GM12878 (cell line): ENCODE data around the gene CFAP53. TPM values are rescaled to one million over a fixed set of nuclear protein-coding genes. Genes with fewer than 3 reads are reported as not detected.

ENCODE experiments used
- ATAC-seq: fragments of 200-7000 bp; cut with Tn5 transposase; 3 replicates; pipeline ENCODE4 v1.9.1; 2020; ENCODE audit warnings: mild to moderate bottlenecking, moderate library complexity
- BruUV-seq: library from RNA; stranded (reverse); fragments of 400-500 nt; replicated peaks from 2 replicates; lab custom pipeline; 2021; lab: Mats Ljungman, UMichigan
- CTCF ChIA-PET: fragments of 300-600 bp; sonication (Branson Sonifier 250); formaldehyde crosslinking; extraction: SDS; loops from one replicate; lab custom pipeline; 2021; ENCODE audit warnings: inconsistent platforms; lab: Yijun Ruan, JAX
- POLR2A ChIA-PET: fragments of 350-600 bp; formaldehyde crosslinking; extraction: SDS; loops from one replicate; lab custom pipeline; 2021; ENCODE audit warnings: inconsistent platforms; lab: Charles Lee
- RAD21 ChIA-PET: fragments of 300-600 bp; sonication (Branson Sonifier 250); formaldehyde crosslinking; loops from one replicate; lab custom pipeline; 2023; ENCODE audit warnings: antibody characterized with exemption; ENCODE audit not compliant: unreplicated experiment; lab: Charles Lee
- SMC1A ChIA-PET: fragments of 300-600 bp; sonication (Branson Sonifier 250); formaldehyde crosslinking; loops from one replicate; lab custom pipeline; 2023; ENCODE audit not compliant: unreplicated experiment, uncharacterized antibody; lab: Charles Lee
- DNase-seq: peaks from one replicate; pipeline ENCODE4 v3.0.0-alpha.2; 2011; ENCODE audit warnings: low read depth, low spot score
- FAIRE-seq: peaks from 3 replicates; lab custom pipeline; 2011; peaks lifted over from hg19 to GRCh38; lab: Jason Lieb, UNC
- H2AFZ ChIP-seq: 2 replicates; pipeline ENCODE4 v1.6.0; 2011; ENCODE audit warnings: low read depth, low read length, control low read depth; ENCODE audit not compliant: control insufficient read depth
- H3K27ac ChIP-seq: 2 replicates; pipeline ENCODE4 v1.5.1; 2011; ENCODE audit warnings: control low read depth; ENCODE audit not compliant: control insufficient read depth, insufficient read depth
- H3K27me3 ChIP-seq, 2 experiments: replicated peaks in 1 of 2; 2 replicates each; pipeline versions ENCODE4 v1.6.0 to v1.6.1; 2011; ENCODE audit warnings: low read length in 1 of 2; ENCODE audit not compliant: control insufficient read depth in 2 of 2, insufficient read depth in 2 of 2
- H3K36me3 ChIP-seq, 2 experiments: 2 replicates each; pipeline ENCODE4 v1.5.1; 2011; ENCODE audit warnings: low read length in 1 of 2; ENCODE audit not compliant: control insufficient read depth in 2 of 2, insufficient read depth in 2 of 2
- H3K4me1 ChIP-seq: 2 replicates; pipeline ENCODE4 v1.6.1; 2011; ENCODE audit warnings: mild to moderate bottlenecking, low read length, moderate library complexity, mixed read lengths; ENCODE audit not compliant: control insufficient read depth, insufficient read depth
- H3K4me2 ChIP-seq: 2 replicates; pipeline ENCODE4 v1.6.0; 2011; ENCODE audit warnings: control low read depth; ENCODE audit not compliant: control insufficient read depth, insufficient read depth
- H3K4me3 ChIP-seq: fragments of 200-600 bp; sonication (generic); 2 replicates; pipeline ENCODE4 v1.5.1; 2016
- H3K79me2 ChIP-seq: 2 replicates; pipeline ENCODE4 v1.6.0; 2011; ENCODE audit warnings: low read length; ENCODE audit not compliant: control insufficient read depth, insufficient read depth
- H3K9ac ChIP-seq: 2 replicates; pipeline ENCODE4 v1.8.0; 2011; ENCODE audit warnings: low read length, control low read depth, mixed read lengths; ENCODE audit not compliant: control insufficient read depth, insufficient read depth
- H3K9me3 ChIP-seq: replicated peaks from 3 replicates; pipeline ENCODE4 v1.5.1; 2011; ENCODE audit warnings: mild to moderate bottlenecking, low read length; ENCODE audit not compliant: control insufficient read depth, insufficient read depth
- H4K20me1 ChIP-seq: 2 replicates; pipeline ENCODE4 v1.6.0; 2011; ENCODE audit not compliant: control insufficient read depth, insufficient read depth
- CHD4 ChIP-seq: fragments of 200-600 bp; sonication (generic); IDR thresholded peaks from 2 replicates; pipeline ENCODE4 v1.6.1; 2016; ENCODE audit warnings: mild to moderate bottlenecking
- ETV6 ChIP-seq, 2 experiments: fragments of 450-650 bp in 1 of 2; IDR thresholded peaks in 1 of 2; conservative IDR thresholded peaks in 1 of 2; 2 replicates each; pipeline ENCODE4 v1.6.1; 2014; ENCODE audit warnings: antibody characterized with exemption in 1 of 2, borderline replicate concordance in 1 of 2, low read depth in 1 of 2, mild to moderate bottlenecking in 1 of 2, moderate library complexity in 1 of 2
- MEF2B ChIP-seq: fragments of 450-650 bp; IDR thresholded peaks from 2 replicates; pipeline ENCODE4 v1.6.1; 2018; ENCODE audit warnings: mild to moderate bottlenecking, moderate library complexity; ENCODE audit not compliant: partially characterized antibody, poor library complexity, severe bottlenecking
- MTA3 ChIP-seq: IDR thresholded peaks from 2 replicates; pipeline ENCODE4 v1.6.1; 2012; ENCODE audit warnings: low read length, inconsistent platforms, borderline replicate concordance
- NR2F1 ChIP-seq: fragments of 450-650 bp; conservative IDR thresholded peaks from 2 replicates; pipeline ENCODE4 v1.6.1; 2017; ENCODE audit warnings: mild to moderate bottlenecking
- PAX8 ChIP-seq: fragments of 450-650 bp; IDR thresholded peaks from 2 replicates; pipeline ENCODE4 v1.6.1; 2017; ENCODE audit warnings: mild to moderate bottlenecking, moderate library complexity
- RELA ChIP-seq: fragments of 450-650 bp; IDR thresholded peaks from 2 replicates; pipeline ENCODE4 v1.8.0; 2014; ENCODE audit warnings: borderline replicate concordance; ENCODE audit not compliant: partially characterized antibody
- RFX5 ChIP-seq: IDR thresholded peaks from 2 replicates; pipeline ENCODE4 v1.6.1; 2011; ENCODE audit warnings: low read depth, low read length, improper control_type of control experiment
- SIN3A ChIP-seq: IDR thresholded peaks from 2 replicates; pipeline ENCODE4 v1.6.1; 2012; ENCODE audit warnings: low read depth, low read length, improper control_type of control experiment
- SKIL ChIP-seq: fragments of 450-650 bp; IDR thresholded peaks from 2 replicates; pipeline ENCODE4 v1.6.1; 2017; ENCODE audit warnings: mild to moderate bottlenecking, low read depth, inconsistent platforms; ENCODE audit not compliant: poor library complexity, severe bottlenecking
- TARDBP ChIP-seq: IDR thresholded peaks from 2 replicates; pipeline ENCODE4 v1.6.1; 2016; ENCODE audit warnings: borderline replicate concordance
- ZNF384 ChIP-seq: IDR thresholded peaks from 2 replicates; pipeline ENCODE4 v1.6.1; 2012; ENCODE audit warnings: low read depth, mild to moderate bottlenecking, low read length, improper control_type of control experiment, borderline replicate concordance
- WGBS: methylation state at CpG from one replicate; pipeline ENCODE4 v1.1.6; 2016; ENCODE audit warnings: low lambda C conversion rate; ENCODE audit not compliant: insufficient replicate concordance, insufficient coverage; ENCODE audit errors: missing lambda C conversion rate; 5-methylcytosine and 5-hydroxymethylcytosine counted together
- in situ Hi-C: fragments of 300-500 bp; cut with MboI; formaldehyde crosslinking; loops from 9 replicates; pipeline ENCODE4 v1.14.3; 2018; ENCODE audit warnings: mixed read lengths
- intact Hi-C: fragments of 100-400 bp; cut with micrococcal nuclease; formaldehyde crosslinking; loops from one replicate; pipeline ENCODE4 v1.14.2; 2022; ENCODE audit not compliant: unreplicated experiment
- polyA plus RNA-seq, 11 experiments: library from polyadenylated mRNA; depleted of rRNA in 4 of 11; unstranded in 6 of 11; stranded (reverse) in 5 of 11; fragments of >200 nt; fragmentation: Nextera tagmentation in 4 of 11; fragmentation: Illumina TruSeq in 1 of 11; extraction: Ambion mirVana in 4 of 11; extraction: Trizol in 1 of 11; gene quantifications; 1 replicate in 1 of 11; 2 replicates in 10 of 11; pipeline versions ENCODE4 v1.2.1 to v1.2.3, GENCODE V29; 2011 to 2016; ENCODE audit warnings: inconsistent platforms in 2 of 11, missing spikeins in 2 of 11, low read depth in 1 of 11
- total RNA-seq, 4 experiments: library from RNA; depleted of rRNA in 3 of 4; stranded (reverse); fragments of >200 nt in 3 of 4; fragmentation: Illumina TruSeq in 1 of 4; extraction: Trizol in 1 of 4; gene quantifications; 2 replicates each; pipeline versions ENCODE4 v1.2.1 to v1.2.3, GENCODE V29; 2013 to 2021

CFAP53 gene
- total and polyA plus RNA-seq, 10 of the 15 experiments (the other 5 are each of a cell fraction or from before 2014, with no cell fraction given), result 0.05 to 0.31 (median 0.12) TPM; not detected in 1

GRCh38 chr18:50307400-50307737 is 41.1 kb upstream of the CFAP53 start:
- ATAC-seq (no peak), DNase-seq (no peak), FAIRE-seq (no peak)
- ChIA-PET CTCF (interaction anchor here (0.8 kb wide), 1 partner anchor 13 kb away, joined by 3 read pairs; no protein-coding TSS in a partner anchor), SMC1A (interaction anchor here (0.7 to 3.2 kb wide), 7 partner anchors 9 to 49 kb away, joined by 3 to 10 read pairs (median 5); no protein-coding TSS in a partner anchor), RAD21 (interaction anchor here (1.3 kb wide), 1 partner anchor 19 kb away, joined by 3 read pairs; no protein-coding TSS in a partner anchor), POLR2A (interaction anchor here (0.7 to 2.0 kb wide), 6 partner anchors 9 to 48 kb away, joined by 3 to 7 read pairs (median 4); no protein-coding TSS in a partner anchor)
- Histone ChIP-seq H3K79me2 (no peaks in the 10 kb centered on the region), H3K27ac (peak overlapping the region; percentile 66), H3K36me3 (no peaks in the 10 kb centered on the region), H2AFZ (peak overlapping the region; percentile 80), H3K9ac (0 out of 2 replicates have a peak overlapping the region, but pooled peaks have one; percentile 36), H3K4me2 (peak overlapping the region; percentile 82), H4K20me1 (no peaks in the 10 kb centered on the region), H3K4me3 (peak overlapping the region; percentile 40; the same call in 1 of the 2 replicates), H3K9me3 (peaks cover 14% of the 10 kb centered on the region; the same call in 2 of the 3 replicates), H3K27me3 (no peaks in the 10 kb centered on the region; a peak in 1 of 4 replicates)
- 1% methylated on average over 8 of the region's 8 CpGs for WGBS
- intact Hi-C loops (no loop called here), in situ Hi-C loops (no loop called here)
- BruUV-seq, result no TSS peak
- TF ChIP-seq MEF2B (peak; percentile 18), RELA (no peak)
- TF ChIP-seq, all 136 proteins: peak for 1
- peaks cover 32% of the 10 kb centered on the region for H3K4me1 ChIP-seq

DNA sequence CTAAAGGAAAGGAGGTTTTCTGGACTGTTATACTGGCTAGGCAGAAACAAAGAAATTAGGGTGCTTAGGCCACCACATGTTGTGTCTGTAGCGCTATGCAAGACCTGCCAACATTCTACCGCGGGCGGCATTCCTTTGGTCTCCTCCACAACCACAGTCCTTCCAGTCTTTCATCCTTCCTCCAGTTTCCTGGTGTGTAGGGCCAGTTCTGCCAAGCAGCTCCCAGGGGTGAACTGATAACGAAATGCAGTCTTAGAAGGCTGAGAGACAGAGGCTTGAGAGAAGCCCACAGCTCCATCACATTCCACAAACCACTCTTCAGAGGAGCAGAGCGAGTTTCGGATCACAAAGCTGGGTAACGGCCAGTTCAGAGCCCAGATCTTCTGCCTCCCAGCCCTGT is 40.6 kb upstream of the CFAP53 start:
- SMC1A ChIA-PET, result interaction anchor here (0.7 to 3.2 kb wide), 8 partner anchors 9 to 50 kb away, joined by 3 to 10 read pairs (median 5); no protein-coding TSS in a partner anchor
- DNase-seq (no peak), ATAC-seq (no peak), FAIRE-seq (no peak)
- Histone ChIP-seq H3K36me3 (no peaks in the 10 kb centered on the region), H3K79me2 (no peaks in the 10 kb centered on the region), H3K4me1 (peaks cover 27% of the 10 kb centered on the region), H3K9ac (no peak overlapping the region), H3K4me2 (peak overlapping the region; percentile 82), H3K4me3 (peak overlapping the region; percentile 40; the same call in 1 of the 2 replicates), H3K27me3 (no peaks in the 10 kb centered on the region; a peak in 1 of 4 replicates), H2AFZ (peak overlapping the region; percentile 30; the same call in 1 of the 2 replicates), H3K9me3 (peaks cover 14% of the 10 kb centered on the region; the same call in 2 of the 3 replicates), H4K20me1 (no peaks in the 10 kb centered on the region), H3K27ac (peak overlapping the region; percentile 66)
- POLR2A ChIA-PET, result interaction anchor here (0.9 to 2.0 kb wide), 4 partner anchors 9 to 49 kb away, joined by 3 to 7 read pairs (median 5); no protein-coding TSS in a partner anchor
- in situ Hi-C loops, result no loop called here
- no TSS peak for BruUV-seq
- RAD21 ChIA-PET, result interaction anchor here (1.3 kb wide), 1 partner anchor 18 kb away, joined by 3 read pairs; no protein-coding TSS in a partner anchor
- intact Hi-C loops, result no loop called here
- 79% methylated on average over 8 of the region's 8 CpGs for WGBS
- CTCF ChIA-PET, result interaction anchor here (0.8 kb wide), 1 partner anchor 13 kb away, joined by 3 read pairs; no protein-coding TSS in a partner anchor
- TF ChIP-seq NR2F1 (no peak), ETV6 (conservative IDR thresholded peaks at IDR 0.05 in 1 of 2, IDR thresholded peaks at IDR 0.05 in 1 of 2; ENCODE audit: borderline replicate concordance in 1 of 2, low read depth in 1 of 2) (no peak), CHD4 (no peak), PAX8 (no peak), ZNF384 (no peak), SIN3A (no peak), MTA3 (no peak), SKIL (no peak), RFX5 (no peak), TARDBP (no peak)
